GM10266 (cell line): ENCODE measurements around the gene KRTAP10-6.
"Not testable (repeated sequence)": the region's sequence is repeated elsewhere in the genome, so short reads cannot be mapped to it uniquely, and the experiment has no call there.

Experiments used
- DNase-seq: peaks from one replicate; pipeline ENCODE4 v3.0.0; 2012; ENCODE audit errors: extremely low spot score
- CTCF ChIP-seq: IDR thresholded peaks from 2 replicates; pipeline ENCODE4 v1.5.1; 2012; ENCODE audit warnings: mild to moderate bottlenecking, low read depth; ENCODE audit not compliant: control insufficient read depth, insufficient read depth; ENCODE audit errors: missing control alignments

The KRTAP10-6 gene

GRCh38 chr21:44609193-44609592, 16.9 kb upstream of the KRTAP10-6 start:
- DNase-seq = no peak
- TF ChIP-seq CTCF = no peak

- no peak for DNase-seq
- TF ChIP-seq CTCF = no peak
Observed at GRCh38 chr21:44606495-44606894, 14.2 kb upstream of the KRTAP10-6 start.

DNA sequence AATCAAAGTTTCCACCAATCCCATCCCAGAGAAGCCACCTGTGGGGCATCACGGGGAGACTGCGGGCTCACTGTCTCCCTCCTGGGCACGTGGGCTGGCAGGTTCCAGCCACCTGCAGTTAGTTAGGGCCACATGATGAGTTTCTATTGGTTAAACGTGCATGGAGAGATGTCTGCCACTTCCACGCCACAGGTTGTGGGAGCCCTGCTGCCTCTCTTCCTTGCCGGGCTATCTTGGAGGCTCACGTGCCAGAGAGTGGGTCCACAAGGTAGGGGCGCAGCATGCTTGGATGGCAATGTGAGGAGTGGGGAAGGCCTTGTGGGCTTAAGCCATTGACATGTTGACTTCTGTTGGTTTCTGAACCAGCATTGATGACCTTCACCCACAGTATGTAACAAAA, 11.6 kb upstream of the KRTAP10-6 start:
- no peak for TF ChIP-seq CTCF
- no peak for DNase-seq

- TF ChIP-seq CTCF = no peak
- no peak for DNase-seq
Observed at GRCh38 chr21:44603109-44603875, 11.0 kb upstream of the KRTAP10-6 start.

DNA sequence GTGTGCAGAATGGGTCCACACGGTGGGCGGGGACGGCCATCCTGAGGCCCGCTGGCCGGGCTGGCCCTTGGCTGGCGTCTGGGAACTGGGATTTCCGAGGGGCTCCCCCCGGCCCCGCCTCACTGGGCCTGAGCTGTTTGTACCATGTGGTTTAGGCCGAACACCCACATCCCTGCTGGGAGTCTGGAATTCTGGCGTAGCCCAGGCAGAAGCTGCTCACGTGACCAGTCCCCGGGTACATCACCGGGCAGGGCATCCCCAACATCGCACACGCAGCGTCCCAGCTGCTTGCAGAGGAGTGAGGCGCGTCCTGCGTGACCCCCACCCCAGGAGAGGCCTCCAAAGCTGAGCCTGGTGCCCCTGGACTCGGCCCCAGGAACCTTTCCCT, 10.2 kb upstream of the KRTAP10-6 start:
- no peak for DNase-seq
- no peak for TF ChIP-seq CTCF

GRCh38 chr21:44601596-44602462, 9.5 kb upstream of the KRTAP10-6 start:
- no peak for TF ChIP-seq CTCF
- no peak for DNase-seq

GRCh38 chr21:44601091-44601490, 8.8 kb upstream of the KRTAP10-6 start:
- not testable (repeated sequence) for DNase-seq

GRCh38 chr21:44600118-44600978, 8.0 kb upstream of the KRTAP10-6 start, which contains the start of gene KRTAP10-7:
KRTAP10-7 (plus strand) TSS chr21:44600597; CDS start chr21:44600622, 25 bp downstream.
- DNase-seq = not testable (repeated sequence)
